Mesodermal cell (in vitro differentiated cells): ENCODE measurements around the gene SWT1.
"Not testable (repeated sequence)": the region's sequence is repeated elsewhere in the genome, so short reads cannot be mapped to it uniquely, and the experiment has no call there.

Experiments
- H3K27ac ChIP-seq: 2 replicates; pipeline ENCODE4 v1.7.0; 2013; ENCODE audit warnings: mild to moderate bottlenecking, low read depth, low read length, moderate library complexity; ENCODE audit not compliant: severe bottlenecking
- H3K36me3 ChIP-seq: 2 replicates; pipeline ENCODE4 v1.7.1; 2013; ENCODE audit warnings: mild to moderate bottlenecking, low read length, moderate library complexity; ENCODE audit not compliant: control insufficient read depth, insufficient read depth
- H3K4me1 ChIP-seq: one replicate; pipeline ENCODE4 v1.7.1; 2013; ENCODE audit warnings: mild to moderate bottlenecking, low read length; ENCODE audit not compliant: insufficient read depth, control insufficient read depth, poor library complexity, severe bottlenecking
- H3K4me3 ChIP-seq: 2 replicates; pipeline ENCODE4 v1.7.0; 2013; ENCODE audit warnings: low read length, control low read depth, mild to moderate bottlenecking; ENCODE audit not compliant: insufficient read depth, poor library complexity, severe bottlenecking; ENCODE audit errors: extremely low read depth
- H3K9me3 ChIP-seq: 2 replicates; pipeline ENCODE4 v1.7.1; 2013; ENCODE audit warnings: mild to moderate bottlenecking, low read length, moderate library complexity; ENCODE audit not compliant: control insufficient read depth
- WGBS, 2 experiments: methylation state at CpG; one replicate each; pipeline ENCODE4 v1.1.5; 2013; ENCODE audit warnings: missing lambda C conversion rate in 2 of 2; ENCODE audit not compliant: insufficient coverage in 2 of 2; 5-methylcytosine and 5-hydroxymethylcytosine counted together

SWT1 gene

GRCh38 chr1:185227161-185227560 lies 70.2 kb downstream of the SWT1 start:
- H3K9me3 ChIP-seq, result peaks cover 9% of the 10 kb centered on the region
- H3K4me1 ChIP-seq, result no peaks in the 10 kb centered on the region
- no peak overlapping the region for H3K27ac ChIP-seq
- 100% methylated on average over 1 of the region's 4 CpGs for WGBS, 2 experiments
- no peak overlapping the region for H3K4me3 ChIP-seq
- H3K36me3 ChIP-seq, result peaks cover 20% of the 10 kb centered on the region

GRCh38 chr1:185228979-185229378 lies 72.0 kb downstream of the SWT1 start:
- peaks cover 4% of the 10 kb centered on the region for H3K9me3 ChIP-seq
- peaks cover 2% of the 10 kb centered on the region for H3K36me3 ChIP-seq
- no peak overlapping the region for H3K27ac ChIP-seq
- H3K4me1 ChIP-seq, result no peaks in the 10 kb centered on the region
- no peak overlapping the region for H3K4me3 ChIP-seq
- WGBS, 2 experiments, result 94 to 97% methylated on average over 3 of the region's 4 CpGs

GRCh38 chr1:185229981-185230380 lies 73.0 kb downstream of the SWT1 start:
- WGBS, 2 experiments, result 83 to 100% methylated on average over 1 to 2 of the region's 2 CpGs
- H3K4me3 ChIP-seq, result no peak overlapping the region
- no peaks in the 10 kb centered on the region for H3K36me3 ChIP-seq
- no peaks in the 10 kb centered on the region for H3K9me3 ChIP-seq
- no peaks in the 10 kb centered on the region for H3K4me1 ChIP-seq
- no peak overlapping the region for H3K27ac ChIP-seq

- H3K4me3 ChIP-seq, result no peak overlapping the region
- no peaks in the 10 kb centered on the region for H3K9me3 ChIP-seq
- H3K4me1 ChIP-seq, result no peaks in the 10 kb centered on the region
- no peak overlapping the region for H3K27ac ChIP-seq
- no peaks in the 10 kb centered on the region for H3K36me3 ChIP-seq
These were observed 75.9 kb downstream of the SWT1 start for GRCh38 chr1:185232874-185233273.

GRCh38 chr1:185234183-185234582 lies 77.2 kb downstream of the SWT1 start:
- H3K9me3 ChIP-seq, H3K36me3 ChIP-seq, H3K4me3 ChIP-seq, H3K4me1 ChIP-seq, H3K27ac ChIP-seq: not testable (repeated sequence)
- WGBS, 2 experiments, result 80% methylated on average over 1 of the region's 1 CpG; no CpG with 5 or more reads in 1 of the 2 experiments

GRCh38 chr1:185237176-185237575 lies 80.2 kb downstream of the SWT1 start:
- H3K9me3 ChIP-seq, H3K27ac ChIP-seq, H3K4me3 ChIP-seq, H3K4me1 ChIP-seq, H3K36me3 ChIP-seq: not testable (repeated sequence)
- 71 to 100% methylated on average over 1 of the region's 2 CpGs for WGBS, 2 experiments

GRCh38 chr1:185237661-185238060 lies 80.7 kb downstream of the SWT1 start:
- no peaks in the 10 kb centered on the region for H3K36me3 ChIP-seq
- H3K27ac ChIP-seq, result no peak overlapping the region
- WGBS, 2 experiments, result 80% methylated on average over 1 of the region's 1 CpG; no CpG with 5 or more reads in 1 of the 2 experiments
- H3K9me3 ChIP-seq, result no peaks in the 10 kb centered on the region
- no peak overlapping the region for H3K4me3 ChIP-seq
- no peaks in the 10 kb centered on the region for H3K4me1 ChIP-seq

- Histone ChIP-seq H3K27ac (no peak overlapping the region), H3K36me3 (no peaks in the 10 kb centered on the region), H3K9me3 (no peaks in the 10 kb centered on the region), H3K4me1 (no peaks in the 10 kb centered on the region), H3K4me3 (no peak overlapping the region)
- no CpG with 5 or more reads among the region's 1 CpG for WGBS, 2 experiments
These were observed 81.5 kb downstream of the SWT1 start for GRCh38 chr1:185238447-185238846.

GRCh38 chr1:185239861-185240260 lies 82.9 kb downstream of the SWT1 start:
- Histone ChIP-seq H3K4me1 (no peaks in the 10 kb centered on the region), H3K9me3 (no peaks in the 10 kb centered on the region), H3K27ac (no peak overlapping the region), H3K36me3 (no peaks in the 10 kb centered on the region), H3K4me3 (no peak overlapping the region)
- no CpG with 5 or more reads among the region's 1 CpG for WGBS, 2 experiments

GRCh38 chr1:185241127-185241526 lies 84.2 kb downstream of the SWT1 start:
- H3K4me3 ChIP-seq, result no peak overlapping the region
- no peaks in the 10 kb centered on the region for H3K9me3 ChIP-seq
- no peak overlapping the region for H3K27ac ChIP-seq
- no peaks in the 10 kb centered on the region for H3K4me1 ChIP-seq
- H3K36me3 ChIP-seq, result no peaks in the 10 kb centered on the region

- no CpG with 5 or more reads among the region's 3 CpGs for WGBS, 2 experiments
- Histone ChIP-seq H3K4me3 (no peak overlapping the region), H3K27ac (no peak overlapping the region), H3K36me3 (no peaks in the 10 kb centered on the region), H3K9me3 (no peaks in the 10 kb centered on the region), H3K4me1 (no peaks in the 10 kb centered on the region)
These were observed 87.2 kb downstream of the SWT1 start for GRCh38 chr1:185244015-185244747.
